Peyer's patch (tissue), 4 donors: Measurements from ENCODE around the gene PCSK2.

Source experiments
- CTCF ChIP-seq, 6 experiments: fragments of 450-650 bp in 4 of 6; fragments of 200-600 bp in 2 of 6; sonication (generic) in 1 of 6; IDR thresholded peaks; one replicate each; pipeline ENCODE4 v1.5.1; 2017 to 2019; ENCODE audit warnings: antibody characterized with exemption in 6 of 6, mild to moderate bottlenecking in 3 of 6, moderate library complexity in 1 of 6
- POLR2A ChIP-seq, 2 donors: fragments of 450-650 bp; IDR thresholded peaks; one replicate each; pipeline ENCODE4 v1.5.1; 2017; ENCODE audit warnings: antibody characterized with exemption in 2 of 2, mild to moderate bottlenecking in 2 of 2, moderate library complexity in 2 of 2

- TF ChIP-seq CTCF (IDR thresholded peaks at IDR 0.05): no peak
- no peak for TF ChIP-seq POLR2A (IDR thresholded peaks at IDR 0.05)
Measured at GRCh38 chr20:17437251-17437650, 210.4 kb downstream of the PCSK2 start.
